IPS-18c (cell line): ENCODE measurements around the gene SORCS1.

Source experiments
- H3K4me3 ChIP-seq: 2 replicates; pipeline ENCODE4 v1.7.0; 2013; ENCODE audit warnings: low read depth, mild to moderate bottlenecking, low read length, moderate library complexity; ENCODE audit not compliant: insufficient read depth
- H3K9me3 ChIP-seq: one replicate; pipeline ENCODE4 v1.6.1; 2013; ENCODE audit warnings: mild to moderate bottlenecking, low read length, moderate library complexity; ENCODE audit not compliant: control insufficient read depth, insufficient read depth

The SORCS1 gene

GRCh38 chr10:106655636-106656035 is 508.9 kb downstream of the SORCS1 start:
- no peaks in the 10 kb centered on the region for H3K9me3 ChIP-seq
- no peak overlapping the region for H3K4me3 ChIP-seq

GRCh38 chr10:106655165-106655564 is 509.3 kb downstream of the SORCS1 start:
- no peak overlapping the region for H3K4me3 ChIP-seq
- H3K9me3 ChIP-seq, result no peaks in the 10 kb centered on the region

GRCh38 chr10:106652279-106652678 is 512.2 kb downstream of the SORCS1 start:
- Histone ChIP-seq H3K4me3 (no peak overlapping the region), H3K9me3 (no peaks in the 10 kb centered on the region)

- Histone ChIP-seq H3K4me3 (no peak overlapping the region), H3K9me3 (no peaks in the 10 kb centered on the region)
These were observed 515.7 kb downstream of the SORCS1 start for GRCh38 chr10:106648534-106649481.

GRCh38 chr10:106643473-106643872 is 521.0 kb downstream of the SORCS1 start:
- no peak overlapping the region for H3K4me3 ChIP-seq
- no peaks in the 10 kb centered on the region for H3K9me3 ChIP-seq

GRCh38 chr10:106637873-106638272 is 526.6 kb downstream of the SORCS1 start:
- H3K9me3 ChIP-seq, result no peaks in the 10 kb centered on the region
- H3K4me3 ChIP-seq, result no peak overlapping the region

- Histone ChIP-seq H3K4me3 (no peak overlapping the region), H3K9me3 (no peaks in the 10 kb centered on the region)
These were observed 527.6 kb downstream of the SORCS1 start for GRCh38 chr10:106636766-106637491.

- Histone ChIP-seq H3K4me3 (no peak overlapping the region), H3K9me3 (no peaks in the 10 kb centered on the region)
These were observed 528.6 kb downstream of the SORCS1 start for GRCh38 chr10:106635947-106636346.

- no peaks in the 10 kb centered on the region for H3K9me3 ChIP-seq
- no peak overlapping the region for H3K4me3 ChIP-seq
These were observed 533.3 kb downstream of the SORCS1 start for GRCh38 chr10:106631016-106631702.

GRCh38 chr10:106626371-106626770 is 538.1 kb downstream of the SORCS1 start:
- Histone ChIP-seq H3K4me3 (no peak overlapping the region), H3K9me3 (no peaks in the 10 kb centered on the region)

- no peaks in the 10 kb centered on the region for H3K9me3 ChIP-seq
- no peak overlapping the region for H3K4me3 ChIP-seq
These were observed 538.8 kb downstream of the SORCS1 start for GRCh38 chr10:106625751-106626150.

- Histone ChIP-seq H3K4me3 (no peak overlapping the region), H3K9me3 (no peaks in the 10 kb centered on the region)
These were observed 545.2 kb downstream of the SORCS1 start for GRCh38 chr10:106619346-106619745.

GRCh38 chr10:106618646-106619045 is 545.9 kb downstream of the SORCS1 start:
- H3K4me3 ChIP-seq, result no peak overlapping the region

GRCh38 chr10:106615081-106615480 is 549.4 kb downstream of the SORCS1 start:
- Histone ChIP-seq H3K4me3 (no peak overlapping the region), H3K9me3 (no peaks in the 10 kb centered on the region)

More at GRCh38 chr10:106618646-106619045, 545.9 kb downstream of the SORCS1 start:
- no peaks in the 10 kb centered on the region for H3K9me3 ChIP-seq

GRCh38 chr10:106614293-106614692 is 550.2 kb downstream of the SORCS1 start:
- Histone ChIP-seq H3K9me3 (no peaks in the 10 kb centered on the region), H3K4me3 (no peak overlapping the region)

- H3K4me3 ChIP-seq, result no peak overlapping the region
- H3K9me3 ChIP-seq, result no peaks in the 10 kb centered on the region
These were observed 552.1 kb downstream of the SORCS1 start for GRCh38 chr10:106612381-106612780.

GRCh38 chr10:106609470-106610266 is 554.8 kb downstream of the SORCS1 start:
- no peaks in the 10 kb centered on the region for H3K9me3 ChIP-seq
- H3K4me3 ChIP-seq, result no peak overlapping the region
